ENCODE data around the gene DDX53. TPM values are rescaled to one million over a fixed set of nuclear protein-coding genes. Genes with fewer than 3 reads are reported as not detected.

Gene DDX53
- total RNA-seq, result not detected in 2 replicates

GRCh38 chrX:22999696-23000223 lies at the start of gene DDX53:
Gene DDX53 (plus strand): TSS chrX:22999960. CDS start chrX:23000058, 98 bp downstream.
- no peak for DNase-seq (ENCODE audit: low read depth in 2 of 2)

DNA sequence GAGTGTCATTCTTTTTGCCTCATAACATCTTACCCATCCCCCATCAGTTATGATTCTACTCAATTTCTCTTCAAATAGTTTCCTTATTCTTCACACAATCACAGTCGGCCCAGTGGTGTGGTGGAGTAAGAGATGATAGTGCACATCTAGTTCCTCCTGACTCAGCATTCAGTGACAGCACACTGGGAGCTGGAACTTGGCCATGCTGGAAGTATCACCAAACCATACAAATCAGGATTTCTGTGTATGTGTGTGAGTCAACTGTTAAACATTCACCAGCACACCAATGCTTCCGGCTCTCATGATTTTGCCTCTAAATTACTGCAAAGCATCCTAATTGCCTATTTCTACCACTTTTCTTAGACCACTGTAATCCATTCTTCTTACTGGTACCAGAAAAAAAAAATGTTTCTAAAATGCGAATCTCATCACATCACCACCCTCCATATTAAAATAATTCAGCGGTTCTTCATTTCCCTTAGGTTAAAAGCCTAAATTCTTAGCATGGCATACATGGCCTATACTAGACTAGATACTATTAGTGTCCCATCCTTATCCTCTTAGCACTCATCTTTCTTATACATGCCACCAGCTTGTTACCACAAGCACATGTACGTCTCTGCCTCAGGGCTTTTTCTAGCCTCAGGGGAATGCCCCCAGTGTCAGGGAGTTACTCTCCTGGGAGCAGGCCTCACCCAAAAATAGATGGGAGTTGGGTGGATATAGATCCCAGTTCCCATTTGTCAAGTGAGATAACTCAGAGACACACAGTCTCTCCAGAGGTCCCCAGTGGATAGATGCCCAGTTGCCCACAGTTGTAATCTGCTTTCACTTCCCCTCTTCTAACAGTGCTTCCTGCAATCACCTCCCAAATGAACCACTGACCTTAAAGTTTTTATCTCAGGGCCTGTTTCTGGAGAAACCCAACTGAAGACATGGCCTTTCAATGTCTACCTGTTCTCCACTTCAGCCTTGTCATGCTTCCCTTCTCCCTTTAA lies 49.2 kb upstream of the DDX53 start:
- peak; percentile 73 to 88 for DNase-seq (ENCODE audit: low read depth in 2 of 2)

DNA sequence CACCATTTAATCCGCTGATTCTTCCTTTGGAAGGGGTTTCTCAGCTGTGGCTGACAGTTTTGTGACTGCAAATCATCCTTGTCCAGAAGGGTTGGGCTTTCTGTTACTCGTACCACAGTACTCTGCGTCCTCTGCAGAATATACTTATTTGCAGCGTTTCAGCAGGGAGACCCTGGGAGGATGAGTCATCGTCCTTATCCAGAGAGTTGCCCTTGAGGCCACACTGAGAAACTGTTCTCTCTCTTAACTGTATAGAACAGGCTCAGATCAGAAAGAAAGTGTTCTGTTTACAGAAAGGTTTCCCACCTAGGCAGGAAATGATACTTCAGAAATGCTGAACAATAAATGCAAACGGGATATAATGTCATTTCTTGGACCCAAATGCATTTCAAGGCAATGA lies 47.8 kb upstream of the DDX53 start:
- peak; percentile 17 to 78 for DNase-seq (ENCODE audit: low read depth in 2 of 2)

DNA sequence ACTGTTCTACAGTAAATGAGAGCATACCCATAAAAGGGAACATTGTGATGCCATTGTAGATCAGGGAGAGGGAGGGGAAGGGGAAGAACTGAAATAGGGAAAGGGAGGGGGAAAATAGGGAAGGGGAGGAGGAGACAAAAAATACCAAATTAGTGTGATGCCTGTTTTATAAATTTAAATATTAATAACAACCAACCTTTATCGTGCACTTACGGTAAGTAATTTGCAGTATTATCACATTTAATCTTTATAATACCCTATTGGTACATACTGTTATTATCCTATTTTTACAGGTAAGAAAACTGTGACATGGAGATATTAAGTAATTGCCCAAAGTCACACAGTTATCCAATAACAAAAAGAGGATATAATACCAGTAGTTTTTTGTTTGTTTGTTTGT lies 41.5 kb upstream of the DDX53 start:
- DNase-seq (ENCODE audit: low read depth in 2 of 2), result no peak

- no peak for DNase-seq (ENCODE audit: low read depth in 2 of 2)
Observed at GRCh38 chrX:22959204-22959920, 40.4 kb upstream of the DDX53 start.

DNA sequence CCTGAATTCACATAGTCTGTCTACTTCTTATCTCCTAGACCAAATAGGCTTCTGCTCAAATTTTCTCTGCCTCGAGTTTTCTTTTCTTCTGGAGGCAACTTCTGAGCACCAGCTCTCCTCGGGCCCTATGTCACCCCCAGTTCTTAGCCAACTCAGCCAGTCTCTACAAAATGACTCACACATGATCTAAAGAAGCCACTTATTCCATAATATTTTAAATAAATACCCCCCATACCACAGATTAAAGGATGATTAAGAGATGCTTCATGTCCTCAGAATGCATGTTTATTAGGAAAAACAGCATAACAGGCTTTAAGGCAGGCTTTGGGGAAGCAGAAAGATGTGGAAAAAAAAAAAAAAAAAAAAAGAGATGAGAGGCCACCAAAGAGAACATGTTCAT lies 36.6 kb upstream of the DDX53 start:
- no peak for DNase-seq (ENCODE audit: low read depth in 2 of 2)

DNA sequence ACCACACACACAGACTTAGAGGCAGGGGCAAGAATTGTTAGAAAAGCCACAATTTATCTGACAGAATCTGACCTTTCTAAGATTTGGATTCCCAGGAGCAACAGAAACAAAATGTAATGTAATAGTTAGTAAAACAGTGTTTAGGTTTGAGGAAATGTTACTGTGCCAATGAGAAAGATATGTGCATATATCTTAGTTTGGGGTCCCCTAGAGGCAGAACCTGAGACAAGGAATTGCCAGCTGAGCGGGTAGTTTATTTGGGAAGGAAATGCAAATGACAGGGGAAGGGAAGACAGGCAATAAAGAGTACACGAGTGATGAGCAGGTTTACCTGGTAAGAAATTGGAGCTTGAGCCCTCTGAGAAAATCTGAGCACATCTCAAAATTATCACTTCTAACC lies 31.3 kb upstream of the DDX53 start:
- DNase-seq (ENCODE audit: low read depth in 2 of 2), result no peak

- DNase-seq (ENCODE audit: low read depth in 2 of 2), result no peak
Observed at GRCh38 chrX:22969411-22969810, 30.3 kb upstream of the DDX53 start.

DNA sequence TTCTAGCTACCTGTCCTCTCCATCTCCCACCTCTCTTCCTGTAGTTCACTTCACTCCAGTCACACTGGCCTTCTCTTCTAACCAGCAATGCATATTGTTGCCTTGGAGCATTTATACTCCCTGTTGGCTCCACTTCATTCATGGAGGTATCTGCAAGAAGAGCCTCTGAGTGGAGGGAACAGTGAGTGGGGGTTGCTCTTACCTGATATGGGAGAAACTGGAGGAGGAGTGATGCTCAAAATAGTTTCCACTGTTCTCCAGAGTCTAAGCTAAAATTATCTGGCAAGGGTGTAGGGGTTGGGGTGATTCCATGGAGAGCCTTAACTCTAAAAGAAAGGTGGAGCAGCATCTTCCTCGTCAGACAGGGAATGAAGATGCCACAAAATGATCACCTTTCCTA lies 28.9 kb upstream of the DDX53 start:
- DNase-seq (ENCODE audit: low read depth in 2 of 2), result no peak

DNA sequence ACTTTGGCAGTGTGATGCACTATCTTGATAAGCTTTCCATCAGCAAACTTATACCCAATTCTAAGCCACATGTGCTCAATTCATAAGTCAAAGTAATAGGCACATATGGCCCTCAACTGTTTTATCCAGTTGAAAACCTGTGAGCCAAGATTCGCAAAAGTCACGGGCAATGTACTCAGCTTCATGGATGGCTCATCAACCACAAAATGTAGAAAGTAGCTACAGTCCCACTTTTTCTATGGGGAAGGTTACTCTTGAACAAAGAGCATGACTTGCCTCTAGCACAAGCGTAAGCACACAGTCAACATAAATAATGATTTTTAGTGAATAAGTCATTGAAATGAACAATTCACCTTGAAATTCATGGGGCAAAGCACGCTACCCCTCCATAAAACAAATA lies 25.1 kb upstream of the DDX53 start:
- DNase-seq (ENCODE audit: low read depth in 2 of 2), result no peak

GRCh38 chrX:22975786-22976185 lies 24.0 kb upstream of the DDX53 start:
- no peak for DNase-seq (ENCODE audit: low read depth in 2 of 2)

GRCh38 chrX:22985958-22986357 lies 13.8 kb upstream of the DDX53 start:
- DNase-seq (ENCODE audit: low read depth in 2 of 2), result no peak

- no peak for DNase-seq (ENCODE audit: low read depth in 2 of 2)
Observed at GRCh38 chrX:22987452-22987851, 12.3 kb upstream of the DDX53 start.

DNA sequence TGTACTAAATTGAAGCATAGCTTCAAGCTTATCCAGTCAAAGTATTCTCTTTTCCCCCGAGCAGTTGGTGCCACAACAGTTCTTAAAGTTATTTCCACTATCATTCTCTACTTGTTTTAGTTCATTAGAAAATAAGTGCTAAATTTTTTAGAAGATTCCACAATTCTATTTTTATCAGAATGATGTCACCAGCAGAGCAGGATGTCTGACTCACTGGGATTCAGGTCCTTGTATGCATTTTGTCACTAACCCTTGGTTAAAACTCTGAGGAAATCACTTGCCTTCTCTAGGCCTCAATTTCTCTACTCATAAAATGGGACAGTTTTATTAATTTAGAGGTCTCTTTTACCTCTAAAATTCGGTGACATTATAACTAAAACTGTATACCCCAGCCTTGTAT lies 3.4 kb downstream of the DDX53 start:
- peak; percentile 12 to 61 for DNase-seq (ENCODE audit: low read depth in 2 of 2)

GRCh38 chrX:23008431-23009099 lies 8.8 kb downstream of the DDX53 start:
- peak; percentile 10 to 35 for DNase-seq (ENCODE audit: low read depth in 2 of 2)

- DNase-seq (ENCODE audit: low read depth in 2 of 2), result peak; percentile 1
Observed at GRCh38 chrX:23012162-23012561, 12.4 kb downstream of the DDX53 start.

GRCh38 chrX:23012636-23013035 lies 12.9 kb downstream of the DDX53 start:
- no peak for DNase-seq (ENCODE audit: low read depth in 2 of 2)

GRCh38 chrX:23013366-23013765 lies 13.6 kb downstream of the DDX53 start:
- no peak for DNase-seq (ENCODE audit: low read depth in 2 of 2)

DNA sequence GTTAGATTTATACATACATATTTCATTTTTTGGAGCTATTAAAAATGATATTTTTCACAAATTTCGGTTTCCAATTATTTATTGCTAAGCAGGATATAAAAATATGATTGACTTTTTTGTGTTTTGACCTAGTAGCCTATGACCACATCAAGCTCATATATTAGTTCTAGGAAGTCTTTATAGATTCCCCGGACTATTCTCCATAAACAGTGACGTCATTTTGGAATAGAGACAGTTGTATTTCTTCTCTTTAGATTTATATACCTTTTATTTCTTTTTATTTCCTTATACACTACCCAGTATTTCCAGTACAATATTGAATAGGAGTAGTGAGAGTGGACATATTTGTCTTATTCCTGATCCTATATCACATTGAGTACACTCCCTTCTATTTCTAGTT lies 31.8 kb downstream of the DDX53 start:
- DNase-seq (ENCODE audit: low read depth in 2 of 2), result no peak

DNA sequence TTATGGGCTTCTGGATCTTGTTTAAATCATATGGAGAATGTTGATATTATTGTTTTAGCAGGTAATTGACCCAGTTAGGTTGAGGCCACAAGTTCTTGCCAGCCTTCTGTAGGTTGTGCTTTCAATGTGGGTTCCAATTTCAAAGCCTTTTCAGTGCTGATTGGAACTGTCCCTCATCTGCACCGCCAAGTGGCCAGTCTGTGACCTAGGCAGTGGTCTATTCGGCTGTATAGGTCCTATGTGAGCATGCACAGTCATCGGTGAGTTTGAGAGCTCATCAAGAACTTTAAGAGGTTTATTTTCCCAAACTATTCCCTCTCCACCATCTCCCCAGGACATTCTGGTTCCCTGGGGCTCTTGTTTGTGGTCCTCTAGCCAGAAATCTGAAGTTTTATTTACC lies 35.7 kb downstream of the DDX53 start:
- no peak for DNase-seq (ENCODE audit: low read depth in 2 of 2)

DNA sequence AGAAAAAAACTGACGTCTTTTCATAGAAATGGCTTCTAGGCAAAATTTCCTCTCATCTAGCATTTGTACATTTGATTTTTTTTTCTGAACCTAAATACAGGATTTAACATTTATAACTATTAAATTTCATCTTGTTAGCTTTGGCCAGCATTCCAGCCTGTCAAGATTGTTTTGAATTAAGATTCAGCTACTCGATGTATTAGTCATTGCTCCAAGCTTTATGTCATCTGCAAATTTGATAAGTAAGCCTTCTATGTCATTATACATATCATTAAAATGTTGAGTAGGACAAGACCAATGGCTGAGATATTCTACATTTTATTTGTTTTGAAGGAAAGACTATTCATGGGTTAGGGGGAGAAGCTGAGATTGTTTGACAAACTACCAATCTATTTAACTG lies 46.7 kb downstream of the DDX53 start:
- DNase-seq (ENCODE audit: low read depth in 2 of 2), result no peak
